ENCODE data around the gene SOST.
"Not testable (repeated sequence)": the region's sequence is repeated elsewhere in the genome, so short reads cannot be mapped to it uniquely, and the experiment has no call there.

SOST gene

GRCh38 chr17:43758497-43759174 lies at the start of gene SOST:
Gene SOST, minus strand, starts transcription at chr17:43758791. Its CDS starts 50 bp downstream, at chr17:43758741.
- no peak for DNase-seq (ENCODE audit: low spot score)

DNA sequence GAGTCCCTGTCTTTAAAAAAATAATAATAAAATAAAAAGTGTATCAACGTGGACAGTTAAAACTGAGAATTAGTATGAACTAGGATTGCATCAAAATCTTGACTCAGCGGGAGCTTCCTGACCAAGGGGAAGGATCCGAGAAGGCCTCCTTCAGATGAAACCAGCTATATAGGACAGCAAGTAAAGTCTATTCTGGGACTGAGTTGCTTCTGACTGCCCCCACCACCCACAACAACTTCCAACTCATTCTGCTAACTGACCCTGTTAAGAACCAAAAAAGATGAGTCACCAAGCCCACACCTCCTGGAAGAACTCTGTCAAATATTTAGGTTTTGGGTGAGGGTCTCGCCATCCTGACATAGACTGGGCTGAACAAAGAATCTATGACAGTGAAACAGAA lies 49.5 kb upstream of the SOST start:
- no peak for DNase-seq (ENCODE audit: low spot score)

- no peak for DNase-seq (ENCODE audit: low spot score)
These were observed 46.5 kb upstream of the SOST start for GRCh38 chr17:43805117-43805516.

- no peak for DNase-seq (ENCODE audit: low spot score)
These were observed 45.2 kb upstream of the SOST start for GRCh38 chr17:43803758-43804157.

- DNase-seq (ENCODE audit: low spot score) = no peak
These were observed 43.3 kb upstream of the SOST start for GRCh38 chr17:43801844-43802243.

DNA sequence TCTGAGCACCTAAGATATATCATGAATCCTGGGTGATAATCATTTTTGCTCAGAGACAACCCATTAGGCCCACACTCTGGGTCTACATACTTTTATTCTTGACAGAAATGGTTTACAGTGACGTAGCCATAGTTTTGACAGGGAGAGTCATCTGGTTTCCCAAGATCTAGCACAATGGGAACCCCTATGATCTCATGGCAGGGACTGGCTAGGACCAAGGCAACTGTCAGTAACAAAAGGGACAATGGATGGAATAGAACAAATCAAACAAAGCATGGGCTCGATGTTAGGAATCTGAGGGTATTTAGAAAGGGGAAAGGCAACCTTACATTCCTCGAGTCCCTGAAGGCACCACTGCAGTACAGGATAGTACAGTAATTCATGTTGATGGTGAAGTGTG lies 42.1 kb upstream of the SOST start:
- no peak for DNase-seq (ENCODE audit: low spot score)

- no peak for DNase-seq (ENCODE audit: low spot score)
These were observed 40.5 kb upstream of the SOST start for GRCh38 chr17:43799047-43799446.

DNA sequence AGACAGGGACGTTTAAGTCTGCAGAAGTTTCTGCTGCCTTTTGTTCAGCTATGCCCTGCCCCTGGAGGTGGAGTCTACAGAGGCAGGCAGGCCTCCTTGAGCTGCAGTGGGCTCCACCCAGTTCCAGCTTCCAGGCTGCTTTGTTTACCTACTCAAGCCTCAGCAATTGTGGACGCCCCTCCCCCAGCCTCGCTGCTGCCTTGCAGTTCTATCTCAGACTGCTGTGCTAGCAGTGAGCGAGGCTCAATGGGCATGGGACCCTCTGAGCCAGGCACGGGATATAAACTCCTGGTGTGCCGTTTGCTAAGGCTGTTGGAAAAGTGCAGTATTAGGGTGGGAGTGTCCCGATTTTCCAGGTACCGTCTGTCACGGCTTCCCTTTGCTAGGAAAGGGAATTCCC lies 39.4 kb upstream of the SOST start:
- DNase-seq (ENCODE audit: low spot score) = not testable (repeated sequence)

DNA sequence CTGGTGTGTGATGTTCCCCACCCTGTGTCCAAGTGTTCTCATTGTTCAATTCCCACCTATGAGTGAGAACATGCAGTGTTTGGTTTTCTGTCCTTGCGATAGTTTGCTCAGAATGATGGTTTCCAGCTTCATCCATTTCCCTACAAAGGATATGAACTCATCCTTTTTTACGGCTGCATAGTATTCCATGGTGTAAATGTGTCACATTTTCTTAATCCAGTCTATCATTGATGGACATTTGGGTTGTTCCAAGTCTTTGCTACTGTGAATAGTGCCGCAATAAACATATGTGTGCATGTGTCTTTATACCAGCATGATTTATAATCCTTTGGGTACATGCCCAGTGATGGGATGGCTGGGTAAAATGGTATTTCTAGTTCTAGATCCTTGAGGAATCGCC lies 34.1 kb upstream of the SOST start:
- not testable (repeated sequence) for DNase-seq (ENCODE audit: low spot score)

GRCh38 chr17:43791589-43791988 lies 33.0 kb upstream of the SOST start:
- no peak for DNase-seq (ENCODE audit: low spot score)

DNA sequence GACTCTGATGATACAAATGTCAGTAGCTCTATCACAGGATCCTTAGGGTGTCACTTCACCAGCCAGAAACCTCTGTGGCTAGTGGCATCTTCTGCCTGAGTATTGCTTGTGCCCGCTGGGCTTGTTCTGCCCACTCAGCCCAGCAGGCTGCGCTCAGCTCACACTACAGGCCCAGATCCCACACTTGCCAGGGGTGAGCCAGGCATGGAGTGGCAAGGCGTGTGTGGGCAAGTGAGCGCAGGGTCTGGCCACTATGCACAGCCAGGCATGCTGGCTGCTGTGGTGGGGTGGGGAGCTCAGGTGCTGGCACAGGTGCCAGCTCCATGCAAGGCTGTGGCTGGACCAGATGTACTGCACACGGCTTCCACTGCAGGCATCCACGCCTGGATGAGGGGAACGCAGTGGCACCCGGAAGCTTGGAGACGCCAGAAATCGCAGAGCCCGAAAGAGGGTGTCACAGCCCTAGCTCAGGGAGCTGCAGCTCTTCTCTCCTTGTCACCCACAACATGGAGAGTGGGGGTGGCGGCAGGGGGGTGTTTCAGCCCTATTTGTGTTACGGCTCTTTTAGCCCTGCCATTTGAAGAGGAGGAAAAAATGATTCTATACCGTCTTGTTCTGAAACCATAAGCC lies 31.8 kb upstream of the SOST start:
- DNase-seq (ENCODE audit: low spot score) = no peak

DNA sequence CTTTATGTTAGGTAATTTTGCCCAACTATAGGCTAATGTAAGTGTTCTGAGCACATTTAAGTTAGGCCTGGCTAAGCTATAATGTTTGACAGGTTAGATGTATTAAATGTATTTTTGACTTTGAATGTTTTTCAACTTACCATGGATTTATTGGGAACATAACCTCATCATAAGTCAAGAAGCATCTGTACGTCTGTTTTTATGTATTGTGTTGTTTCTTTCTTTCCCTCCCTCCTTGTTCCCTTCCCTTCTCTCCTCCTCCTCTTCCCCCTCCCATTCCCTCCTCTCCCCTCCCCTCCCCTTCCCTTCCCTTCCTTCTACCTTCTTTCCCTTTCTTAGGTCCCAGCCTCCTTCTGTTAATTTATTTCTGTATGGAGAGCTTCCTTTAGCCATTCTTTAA lies 30.9 kb upstream of the SOST start:
- DNase-seq (ENCODE audit: low spot score) = no peak

- DNase-seq (ENCODE audit: low spot score) = no peak
These were observed 29.9 kb upstream of the SOST start for GRCh38 chr17:43788540-43788939.

DNA sequence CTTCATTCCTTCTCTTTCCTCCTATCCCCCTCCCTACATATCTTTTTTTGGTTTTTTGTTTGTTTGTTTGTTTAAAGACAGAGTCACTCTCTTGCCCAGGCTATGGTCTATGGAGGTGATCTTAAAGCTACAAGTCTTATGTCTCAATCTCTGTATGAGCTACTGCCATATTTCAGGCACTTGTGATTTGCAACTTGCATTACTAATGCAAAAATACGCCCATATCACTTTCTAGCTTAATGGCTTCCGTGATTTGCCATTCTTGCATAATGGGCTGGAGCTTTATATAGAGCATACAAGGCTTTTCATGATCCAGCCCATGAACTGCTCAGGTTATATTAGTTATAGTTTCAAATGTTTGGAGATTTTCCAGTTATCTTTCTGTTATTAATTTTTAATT lies 29.1 kb upstream of the SOST start:
- DNase-seq (ENCODE audit: low spot score) = no peak

DNA sequence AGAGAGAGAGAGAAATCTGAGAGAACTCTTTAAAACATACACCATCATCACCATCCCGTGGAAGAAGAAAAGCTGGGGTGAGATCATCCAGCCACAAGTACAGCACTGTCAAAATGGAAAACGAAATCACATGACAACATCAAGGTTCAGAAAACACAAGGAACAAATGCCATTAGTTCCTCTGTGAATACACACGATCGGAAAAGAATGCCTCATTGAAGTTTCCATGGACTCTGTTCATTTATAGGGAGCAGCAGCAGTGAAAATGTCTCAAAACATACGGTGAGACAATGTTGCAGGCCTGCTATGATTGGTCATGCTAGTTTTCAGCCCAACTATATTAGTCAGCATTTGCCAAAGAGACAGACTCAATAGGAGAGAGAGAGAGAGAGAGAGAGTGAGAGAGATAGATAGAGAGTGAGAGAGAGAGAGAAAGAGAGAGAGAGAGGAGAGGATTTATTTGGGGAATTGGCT lies 26.1 kb upstream of the SOST start:
- no peak for DNase-seq (ENCODE audit: low spot score)

- DNase-seq (ENCODE audit: low spot score) = no peak
These were observed 25.5 kb upstream of the SOST start for GRCh38 chr17:43784068-43784467.

DNA sequence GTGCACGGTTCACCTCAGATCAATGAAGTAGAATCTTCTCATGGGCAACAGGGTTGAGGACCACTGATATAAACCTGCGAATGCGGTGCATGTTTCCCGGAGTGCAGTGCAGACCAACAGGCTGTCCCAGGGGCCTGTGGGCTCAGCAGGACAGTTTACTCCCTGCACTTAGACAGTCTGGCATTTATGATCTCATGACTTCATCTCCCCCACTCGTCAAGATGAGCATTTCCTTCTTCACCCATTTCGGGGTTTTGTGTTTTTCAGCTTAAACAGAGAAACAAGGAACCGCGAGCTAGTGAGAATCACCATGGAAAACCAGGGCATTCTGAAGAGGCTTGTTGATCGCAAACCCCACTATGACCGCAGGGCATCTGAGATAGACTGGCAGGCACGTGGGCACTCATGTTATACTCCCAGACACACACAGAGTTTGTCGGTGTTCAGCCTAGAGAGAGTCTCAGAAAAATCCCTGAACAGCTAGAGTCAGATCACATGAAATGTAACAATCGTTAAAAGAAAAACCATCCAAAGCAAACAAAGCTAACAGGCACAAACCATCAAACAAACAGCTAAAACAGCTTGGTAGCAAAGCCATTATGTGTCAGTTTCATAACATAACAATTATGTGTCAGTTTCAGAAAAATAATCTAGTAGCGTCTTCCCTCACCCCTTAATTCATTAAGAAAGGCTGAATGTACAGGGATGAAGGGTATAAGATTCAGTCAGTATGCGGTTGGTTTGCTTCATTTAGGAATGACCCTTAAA lies 24.5 kb upstream of the SOST start:
- no peak for DNase-seq (ENCODE audit: low spot score)

GRCh38 chr17:43780135-43780534 lies 21.5 kb upstream of the SOST start, which contains the start of gene CFAP97D1:
Gene CFAP97D1, plus strand, starts transcription at chr17:43780435. Its CDS starts 28 bp downstream, at chr17:43780463.
- DNase-seq (ENCODE audit: low spot score) = no peak

GRCh38 chr17:43779145-43780125 lies 20.8 kb upstream of the SOST start:
- DNase-seq (ENCODE audit: low spot score) = no peak

GRCh38 chr17:43778337-43779144 lies 19.9 kb upstream of the SOST start, which contains the start of gene DUSP3:
Gene DUSP3, minus strand, starts transcription at chr17:43778977. Its CDS starts 53 bp downstream, at chr17:43778924.
- peak; percentile 77 for DNase-seq (ENCODE audit: low spot score)

All from kidney capillary endothelial cell (primary cell).